ENCODE measurements around the gene SLC5A9. TPM values are rescaled to one million over a fixed set of nuclear protein-coding genes. Genes with fewer than 3 reads are reported as not detected.

SLC5A9 gene
- not detected for total RNA-seq

DNA sequence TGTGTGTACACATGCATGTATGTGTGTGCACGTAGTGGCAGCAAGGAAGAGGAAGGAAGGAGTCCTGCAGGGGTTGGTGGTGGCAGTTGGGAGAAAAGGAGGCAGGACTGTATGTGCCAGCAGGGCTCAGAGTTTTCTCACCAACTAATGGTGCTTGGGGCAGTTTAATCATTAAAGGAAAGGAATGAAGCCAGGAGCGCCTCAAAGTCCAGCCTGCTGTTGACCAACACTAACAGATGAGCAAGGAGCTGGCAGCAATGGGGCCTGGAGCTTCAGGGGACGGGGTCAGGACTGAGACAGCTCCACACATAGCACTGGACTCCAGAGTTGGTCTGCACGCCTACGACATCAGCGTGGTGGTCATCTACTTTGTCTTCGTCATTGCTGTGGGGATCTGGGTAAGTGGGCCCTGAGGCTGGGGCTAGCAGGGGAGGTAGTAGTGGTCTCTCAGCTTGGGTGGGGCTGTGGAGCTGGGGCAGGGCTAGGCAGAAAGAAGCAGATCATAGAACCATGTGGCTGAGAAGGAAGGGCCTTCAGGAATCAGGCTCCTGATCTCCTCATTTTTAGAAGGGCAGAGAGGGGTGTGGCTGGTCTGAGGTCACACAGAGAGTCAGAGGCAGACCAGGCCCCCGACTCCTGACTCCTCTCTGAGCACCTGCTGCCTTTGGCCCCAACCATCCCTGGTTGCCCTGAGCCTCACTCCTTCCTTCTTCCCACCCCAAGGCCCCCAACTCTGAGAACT is at the start of gene SLC5A9:
Gene SLC5A9 (plus strand): TSS at position 216 of the 742 bp plus-strand sequence. CDS start 21 bp downstream, at position 237.
- no peak for DNase-seq
- Mint-ChIP-seq H3K4me3 (no peak within 1 kb of the TSS), H3K4me1 (no peaks in the 10 kb centered on the region), H3K27ac (no peak within 1 kb of the TSS), H3K27me3 (peaks cover 6% of the 10 kb centered on the region), H3K36me3 (no peaks in the 10 kb centered on the region), H3K9me3 (ENCODE audit: low read depth) (no peaks in the 10 kb centered on the region)
- CTCF ChIA-PET, result no interaction called here
- ATAC-seq, result no peak

DNA sequence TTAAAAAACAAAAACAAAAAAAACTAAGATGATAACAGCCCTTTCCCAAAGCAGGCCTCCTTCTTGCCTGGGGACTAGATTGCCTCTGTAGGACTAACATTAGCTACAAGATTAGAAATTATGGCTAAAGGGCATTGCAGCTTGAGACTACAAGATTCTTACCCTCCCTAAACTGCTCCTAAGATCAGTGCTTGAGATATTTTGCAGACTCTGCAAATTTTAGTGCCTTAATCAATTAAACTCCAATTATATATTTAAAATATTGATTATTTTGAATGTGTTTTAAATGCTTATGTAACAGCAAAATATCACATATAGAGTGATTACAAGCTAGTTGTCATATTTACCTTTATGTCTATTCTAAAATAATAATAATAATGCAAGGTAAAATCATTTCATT is 47.4 kb upstream of the SLC5A9 start:
- H3K9me3 Mint-ChIP-seq (ENCODE audit: low read depth), result peaks cover 2% of the 10 kb centered on the region
- no peak for ATAC-seq
- CTCF ChIA-PET, result no interaction called here
- no peaks in the 10 kb centered on the region for H3K36me3 Mint-ChIP-seq
- no peak for DNase-seq
- H3K4me3 Mint-ChIP-seq, result no peak overlapping the region
- H3K27me3 Mint-ChIP-seq, result peaks cover 5% of the 10 kb centered on the region
- no peak overlapping the region for H3K27ac Mint-ChIP-seq
- H3K4me1 Mint-ChIP-seq, result no peaks in the 10 kb centered on the region

DNA sequence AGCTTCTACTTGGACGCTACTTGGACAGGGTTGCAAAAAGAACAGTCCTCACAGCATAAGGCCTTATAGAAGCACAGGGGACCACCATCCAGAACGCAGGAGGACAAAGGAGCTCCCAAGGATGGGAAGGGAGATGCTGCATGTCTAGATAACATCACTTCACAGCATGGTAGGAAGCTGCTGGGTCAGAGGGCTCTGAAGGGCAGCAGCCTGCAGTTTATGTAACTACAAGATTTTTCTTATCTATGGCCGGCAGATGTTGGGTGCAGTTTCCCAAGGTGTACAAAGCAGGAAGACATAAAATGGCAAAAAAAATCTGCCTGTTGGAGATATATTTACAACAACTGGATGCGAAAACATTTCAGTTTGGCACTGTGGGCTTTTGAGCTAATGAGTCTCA is 45.3 kb upstream of the SLC5A9 start:
- Mint-ChIP-seq H3K27me3 (peaks cover 5% of the 10 kb centered on the region), H3K4me3 (no peak overlapping the region), H3K27ac (no peak overlapping the region), H3K36me3 (no peaks in the 10 kb centered on the region), H3K9me3 (ENCODE audit: low read depth) (peaks cover 2% of the 10 kb centered on the region), H3K4me1 (no peaks in the 10 kb centered on the region)
- ATAC-seq, result no peak
- no peak for DNase-seq
- CTCF ChIA-PET, result no interaction called here

DNA sequence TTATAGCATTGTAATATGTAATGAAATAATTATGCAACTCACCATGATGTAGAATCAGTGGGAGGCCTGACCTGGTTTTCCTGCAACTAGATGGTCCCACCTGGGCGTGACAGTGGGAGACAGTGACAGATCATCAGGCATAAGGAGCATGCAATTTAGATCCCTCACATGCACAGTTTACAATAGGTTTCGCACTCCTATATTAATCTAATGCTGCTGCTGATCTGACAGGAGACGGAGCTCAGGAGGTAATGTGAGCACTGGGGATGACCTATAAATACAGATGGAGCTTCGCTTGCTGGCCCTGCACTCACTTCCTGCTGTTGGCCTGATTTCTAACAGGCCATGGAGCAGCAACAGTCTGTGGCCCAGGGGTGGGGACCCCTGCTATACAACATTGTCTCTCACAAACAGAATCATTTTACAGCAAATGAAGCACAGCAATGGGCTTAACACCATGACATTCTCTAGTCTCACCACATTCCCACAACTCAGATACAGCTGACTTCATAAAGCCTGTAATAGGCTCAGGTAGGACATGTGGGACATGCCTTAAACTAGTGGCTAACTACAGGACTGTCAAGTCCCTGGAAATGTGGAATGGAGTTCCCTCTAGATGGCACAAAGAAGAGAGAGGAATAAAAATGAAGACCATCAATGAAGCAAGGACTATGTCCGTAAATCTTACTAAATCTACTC is 40.7 kb upstream of the SLC5A9 start:
- Mint-ChIP-seq H3K27me3 (peaks cover 5% of the 10 kb centered on the region), H3K9me3 (ENCODE audit: low read depth) (no peaks in the 10 kb centered on the region), H3K4me1 (no peaks in the 10 kb centered on the region), H3K4me3 (no peak overlapping the region), H3K27ac (no peak overlapping the region), H3K36me3 (no peaks in the 10 kb centered on the region)
- DNase-seq, result no peak
- CTCF ChIA-PET, result no interaction called here
- ATAC-seq, result no peak

DNA sequence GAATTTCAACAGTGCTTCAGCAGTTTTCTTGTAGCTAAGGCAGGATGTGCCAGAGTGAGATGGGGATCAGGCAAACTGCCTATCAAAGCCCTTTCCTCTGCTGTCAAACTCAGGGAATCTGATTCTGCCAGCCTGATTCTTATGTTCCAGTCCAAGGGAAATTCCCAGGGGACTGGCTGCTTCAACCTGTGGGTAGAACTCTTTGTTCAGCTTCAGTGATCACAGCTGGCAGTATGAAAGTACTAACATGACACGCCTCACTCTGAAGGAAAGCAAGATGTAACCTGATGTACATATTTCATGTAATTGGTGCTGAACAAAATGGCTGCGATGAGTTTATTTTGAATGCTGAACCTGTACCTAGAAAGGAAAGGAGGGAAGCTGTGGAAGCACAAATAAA is 40.1 kb upstream of the SLC5A9 start:
- H3K36me3 Mint-ChIP-seq, result no peaks in the 10 kb centered on the region
- H3K27me3 Mint-ChIP-seq, result peaks cover 5% of the 10 kb centered on the region
- H3K4me1 Mint-ChIP-seq, result no peaks in the 10 kb centered on the region
- ATAC-seq, result no peak
- no peak for DNase-seq
- CTCF ChIA-PET, result no interaction called here
- H3K9me3 Mint-ChIP-seq (ENCODE audit: low read depth), result no peaks in the 10 kb centered on the region
- H3K27ac Mint-ChIP-seq, result no peak overlapping the region
- no peak overlapping the region for H3K4me3 Mint-ChIP-seq

DNA sequence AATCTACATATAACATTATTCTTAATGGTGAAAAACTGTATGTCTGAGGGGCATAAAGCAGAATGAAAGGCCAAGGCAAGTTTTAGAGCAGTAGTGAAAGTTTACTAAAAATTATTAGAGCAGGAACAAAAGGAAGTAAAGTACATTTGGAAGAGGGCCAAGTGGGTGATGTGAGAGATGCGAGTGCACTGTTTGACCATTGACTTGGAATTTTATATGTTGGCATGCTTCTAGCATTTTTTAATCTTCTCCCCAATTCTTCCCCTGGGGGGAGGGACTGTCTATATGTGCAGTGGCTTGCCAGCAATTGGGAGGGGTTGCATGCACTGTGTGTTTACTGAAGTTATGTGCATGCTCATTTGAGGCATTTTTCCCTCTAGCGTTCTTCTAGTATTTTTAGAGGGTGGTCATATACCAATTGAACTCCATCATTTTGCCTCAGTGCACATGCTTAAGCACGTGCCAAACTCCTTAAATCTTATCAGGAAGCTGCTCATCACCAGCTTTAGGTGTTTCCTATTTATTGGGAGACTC is 36.1 kb upstream of the SLC5A9 start:
- CTCF ChIA-PET, result no interaction called here
- ATAC-seq (no peak), DNase-seq (no peak)
- Mint-ChIP-seq H3K27ac (no peak overlapping the region), H3K36me3 (no peaks in the 10 kb centered on the region), H3K4me1 (no peaks in the 10 kb centered on the region), H3K4me3 (no peak overlapping the region), H3K9me3 (ENCODE audit: low read depth) (peaks cover 4% of the 10 kb centered on the region), H3K27me3 (no peaks in the 10 kb centered on the region)

DNA sequence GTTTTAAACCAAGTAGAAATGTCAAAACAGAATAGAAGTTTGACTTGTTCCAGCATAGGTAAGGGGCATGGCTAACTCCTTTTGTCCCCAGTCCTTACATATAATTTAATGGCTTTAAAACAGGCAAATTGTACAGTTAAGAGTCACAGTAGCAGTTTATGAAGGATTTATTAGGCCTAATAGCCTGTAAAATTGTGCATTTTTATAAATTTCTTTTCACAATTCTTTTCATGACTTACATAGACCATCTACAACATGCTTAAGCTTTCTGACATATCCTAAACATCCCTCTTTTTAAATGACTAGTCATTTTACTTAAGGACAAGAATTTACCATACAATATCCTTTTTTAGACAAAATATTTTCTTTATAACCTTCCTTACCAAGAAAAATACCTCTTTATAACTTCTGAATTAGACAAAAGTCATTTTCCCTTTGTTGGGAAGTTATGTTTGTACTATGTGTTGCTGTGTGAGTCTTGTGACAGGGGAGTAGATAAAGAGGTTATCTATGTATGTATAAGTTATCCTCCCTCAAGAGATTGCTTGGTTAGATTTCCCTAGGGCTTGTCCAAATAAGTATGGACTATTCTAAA is 34.5 kb upstream of the SLC5A9 start:
- no peak for DNase-seq
- no peak for ATAC-seq
- CTCF ChIA-PET, result no interaction called here
- no peaks in the 10 kb centered on the region for H3K27me3 Mint-ChIP-seq
- no peak overlapping the region for H3K27ac Mint-ChIP-seq
- H3K4me1 Mint-ChIP-seq, result no peaks in the 10 kb centered on the region
- H3K9me3 Mint-ChIP-seq (ENCODE audit: low read depth), result peaks cover 4% of the 10 kb centered on the region
- H3K4me3 Mint-ChIP-seq, result no peak overlapping the region
- H3K36me3 Mint-ChIP-seq, result no peaks in the 10 kb centered on the region

DNA sequence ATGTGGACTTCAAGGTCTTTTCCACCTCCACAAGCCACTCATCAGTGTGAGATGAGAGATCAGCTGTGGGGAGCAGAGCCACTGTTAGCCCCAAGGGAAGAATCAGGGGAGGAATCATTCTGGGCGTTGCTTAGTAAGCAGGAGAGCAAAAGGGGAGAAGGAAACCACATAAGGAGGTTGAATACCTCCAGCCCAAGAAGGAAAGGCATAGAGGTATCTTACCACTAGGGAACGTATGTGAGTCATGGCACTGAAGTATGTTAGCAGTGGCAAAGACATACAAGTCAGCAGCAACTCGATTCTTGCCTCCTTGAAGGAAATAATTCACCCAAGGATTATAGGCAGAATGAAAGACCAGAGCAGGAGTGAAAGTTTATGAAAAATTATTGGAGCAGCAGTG is 31.6 kb upstream of the SLC5A9 start:
- no peak overlapping the region for H3K4me3 Mint-ChIP-seq
- DNase-seq (no peak), ATAC-seq (no peak)
- H3K36me3 Mint-ChIP-seq, result no peaks in the 10 kb centered on the region
- H3K27ac Mint-ChIP-seq, result no peak overlapping the region
- no peaks in the 10 kb centered on the region for H3K4me1 Mint-ChIP-seq
- H3K9me3 Mint-ChIP-seq (ENCODE audit: low read depth), result peaks cover 4% of the 10 kb centered on the region
- H3K27me3 Mint-ChIP-seq, result peaks cover 4% of the 10 kb centered on the region
- CTCF ChIA-PET, result no interaction called here

DNA sequence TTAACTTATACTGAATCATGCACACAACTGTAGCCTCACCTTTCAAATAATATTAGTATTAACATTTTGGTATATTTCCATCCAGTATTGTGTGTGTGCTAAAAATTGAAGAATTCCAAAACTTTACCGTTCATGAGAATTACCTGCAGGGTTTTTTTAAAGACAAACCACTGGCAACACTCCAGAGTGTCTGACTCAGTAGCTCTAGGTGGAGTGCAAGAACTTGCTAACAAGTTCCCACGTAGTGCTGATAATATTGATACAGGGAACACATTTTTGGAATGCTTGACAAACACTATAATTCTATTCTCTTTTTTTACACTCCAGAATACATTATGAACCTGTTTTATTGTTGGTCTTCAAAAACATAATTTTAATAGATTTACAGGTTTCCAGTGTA is 27.7 kb upstream of the SLC5A9 start:
- DNase-seq (no peak), ATAC-seq (no peak)
- Mint-ChIP-seq H3K36me3 (no peaks in the 10 kb centered on the region), H3K27ac (no peak overlapping the region), H3K4me1 (no peaks in the 10 kb centered on the region), H3K4me3 (no peak overlapping the region), H3K27me3 (peaks cover 4% of the 10 kb centered on the region), H3K9me3 (ENCODE audit: low read depth) (no peaks in the 10 kb centered on the region)
- CTCF ChIA-PET, result no interaction called here

DNA sequence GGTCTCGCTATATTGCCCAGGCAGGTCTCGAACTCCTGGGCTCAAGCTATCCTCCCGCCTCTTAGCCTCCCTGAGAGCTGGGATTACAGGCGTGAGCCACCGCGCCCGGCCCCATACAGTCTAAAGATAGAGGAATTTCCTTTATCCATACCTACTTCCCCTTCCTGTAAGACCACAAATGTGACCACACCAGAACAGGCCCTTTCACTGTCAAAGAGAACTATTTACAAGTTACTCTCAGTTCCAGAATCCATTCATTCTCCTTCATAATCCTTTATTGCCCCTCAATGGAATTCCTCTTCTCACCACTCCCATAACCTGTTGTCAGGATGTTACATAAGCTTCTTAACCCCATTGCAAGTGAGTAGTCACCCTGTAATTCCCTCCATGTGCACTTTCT is 26.3 kb upstream of the SLC5A9 start:
- H3K27me3 Mint-ChIP-seq, result peaks cover 7% of the 10 kb centered on the region
- H3K4me3 Mint-ChIP-seq, result no peak overlapping the region
- H3K36me3 Mint-ChIP-seq, result no peaks in the 10 kb centered on the region
- H3K9me3 Mint-ChIP-seq (ENCODE audit: low read depth), result no peaks in the 10 kb centered on the region
- no peaks in the 10 kb centered on the region for H3K4me1 Mint-ChIP-seq
- no peak for DNase-seq
- H3K27ac Mint-ChIP-seq, result no peak overlapping the region
- ATAC-seq, result no peak
- CTCF ChIA-PET, result interaction anchor here (1.3 kb wide), 1 partner anchor 103 kb away, joined by 3 read pairs; no protein-coding TSS in a partner anchor

DNA sequence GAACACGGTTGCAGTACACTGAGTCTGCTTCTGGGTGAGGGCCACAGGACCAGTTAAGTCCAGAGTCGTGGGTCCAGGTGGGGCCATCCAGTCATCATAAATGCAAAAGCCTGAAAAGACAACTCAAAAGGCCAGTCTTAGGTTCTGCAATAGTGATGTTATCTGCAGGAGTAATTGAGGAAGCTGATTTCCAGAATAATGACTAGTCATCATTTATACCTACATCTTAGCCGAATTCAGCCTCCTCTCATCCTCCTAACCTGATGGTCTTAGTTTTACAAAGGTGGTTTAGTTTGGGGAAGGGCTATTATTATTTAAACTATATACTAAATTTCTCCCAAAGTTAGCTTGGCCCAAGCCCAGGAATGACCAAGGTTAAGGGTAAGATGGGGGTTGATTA is 23.5 kb upstream of the SLC5A9 start:
- peaks cover 5% of the 10 kb centered on the region for H3K27me3 Mint-ChIP-seq
- H3K9me3 Mint-ChIP-seq (ENCODE audit: low read depth), result no peaks in the 10 kb centered on the region
- H3K4me3 Mint-ChIP-seq, result no peak overlapping the region
- H3K4me1 Mint-ChIP-seq, result no peaks in the 10 kb centered on the region
- DNase-seq, result no peak
- H3K27ac Mint-ChIP-seq, result no peak overlapping the region
- CTCF ChIA-PET, result no interaction called here
- H3K36me3 Mint-ChIP-seq, result no peaks in the 10 kb centered on the region
- ATAC-seq, result no peak

DNA sequence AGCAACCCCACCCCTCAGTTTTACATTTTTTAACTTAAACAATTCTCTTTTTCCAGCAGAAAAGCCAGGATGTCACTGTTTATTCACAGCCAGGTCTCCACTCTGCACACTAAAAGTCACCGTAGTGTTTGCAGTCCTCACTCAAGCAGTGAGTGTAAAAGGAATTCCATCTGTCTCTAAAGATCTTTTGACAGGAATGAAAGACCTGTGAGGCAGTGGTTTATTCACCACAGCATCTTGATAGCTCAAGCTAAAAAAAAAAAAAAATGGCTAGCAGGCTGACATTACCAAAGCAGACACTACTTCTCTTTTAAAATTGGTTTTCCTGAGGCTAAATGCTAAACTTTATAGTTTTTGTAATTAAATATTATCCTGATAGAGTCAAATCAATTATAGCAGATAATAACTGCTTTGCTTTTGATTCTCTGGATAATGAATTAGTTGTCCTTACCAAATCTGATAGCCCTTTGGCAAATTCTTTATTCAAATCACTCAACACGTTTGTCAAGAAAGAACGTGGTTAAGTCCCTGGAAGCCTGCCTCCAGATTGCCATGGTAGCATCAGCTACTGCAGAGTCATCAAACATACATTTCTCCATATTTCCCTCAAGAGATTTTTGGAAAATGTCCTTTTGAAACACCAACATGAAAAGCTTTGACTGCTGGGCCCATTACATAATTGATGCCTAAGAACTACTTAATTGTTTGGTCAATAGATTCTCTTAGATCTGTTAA is 22.2 kb upstream of the SLC5A9 start:
- ATAC-seq (no peak), DNase-seq (no peak)
- H3K9me3 Mint-ChIP-seq (ENCODE audit: low read depth), result no peaks in the 10 kb centered on the region
- no peaks in the 10 kb centered on the region for H3K36me3 Mint-ChIP-seq
- CTCF ChIA-PET, result interaction anchor here (0.9 to 1.5 kb wide), 3 partner anchors 28 to 107 kb away, joined by 3 to 6 read pairs (median 4); no protein-coding TSS in a partner anchor
- peaks cover 3% of the 10 kb centered on the region for H3K27me3 Mint-ChIP-seq
- H3K4me3 Mint-ChIP-seq, result no peak overlapping the region
- no peak overlapping the region for H3K27ac Mint-ChIP-seq
- H3K4me1 Mint-ChIP-seq, result no peaks in the 10 kb centered on the region

DNA sequence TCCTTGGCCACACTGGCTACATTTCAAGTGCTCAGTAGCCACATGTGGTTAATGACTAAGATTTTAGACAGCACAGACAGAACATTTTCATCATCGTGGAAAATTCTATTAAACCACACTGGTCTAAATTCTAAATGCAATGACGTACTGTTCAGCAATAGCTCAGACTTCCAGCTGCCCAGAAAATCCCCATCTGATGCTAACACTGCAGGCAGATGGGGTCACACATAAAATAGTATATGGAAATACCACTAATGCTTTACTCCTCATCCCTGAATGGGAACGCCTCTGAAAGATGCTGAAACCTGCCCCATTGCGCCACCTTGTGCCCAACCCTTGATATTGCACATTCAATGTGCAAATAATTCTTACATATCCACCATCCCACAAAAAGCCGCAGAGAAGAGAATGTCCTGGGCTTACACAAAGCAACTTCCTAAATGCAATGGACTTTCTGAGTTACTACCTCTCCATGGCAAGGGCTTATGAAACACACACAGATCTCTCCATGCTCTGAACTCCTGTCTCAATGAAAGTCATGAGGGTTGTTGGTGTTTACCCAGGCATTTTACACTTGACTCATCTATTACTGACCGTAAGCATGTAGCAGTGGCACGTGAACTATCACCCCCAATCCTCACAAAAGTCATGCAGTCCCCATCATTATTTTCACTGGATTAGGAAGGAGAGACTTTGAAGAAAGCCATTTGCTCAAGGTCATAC is 20.3 kb upstream of the SLC5A9 start:
- H3K36me3 Mint-ChIP-seq, result no peaks in the 10 kb centered on the region
- CTCF ChIA-PET, result interaction anchor here (0.9 to 1.7 kb wide), 4 partner anchors 93 to 205 kb away, joined by 3 to 18 read pairs (median 6); partner anchors contain the start of gene TRABD2B
- ATAC-seq (peak; percentile 23), DNase-seq (peak; percentile 63)
- no peaks in the 10 kb centered on the region for H3K4me1 Mint-ChIP-seq
- H3K27ac Mint-ChIP-seq, result no peak overlapping the region
- no peaks in the 10 kb centered on the region for H3K9me3 Mint-ChIP-seq (ENCODE audit: low read depth)
- no peak overlapping the region for H3K4me3 Mint-ChIP-seq
- peaks cover 3% of the 10 kb centered on the region for H3K27me3 Mint-ChIP-seq

All from activated CD8-positive, alpha-beta memory T cell treated with anti-CD3 and anti-CD28 coated beads, Interleukin-2, amount 10 ng/mL, durations not matched to agents 7 days and 5 days (primary cell).